Cardiac muscle cell (in vitro differentiated cells and primary cell): ENCODE results near the gene SLIT3. TPM values are rescaled to one million over a fixed set of nuclear protein-coding genes. Genes with fewer than 3 reads are reported as not detected.

Experiments used
- DNase-seq, 2 donors: peaks; one replicate each; pipeline versions ENCODE4 v3.0.0 to v3.0.0-alpha.2; 2010 to 2017; ENCODE audit warnings: low read depth in 1 of 2, low spot score in 1 of 2
- H3K27ac ChIP-seq: fragments of 200-600 bp; sonication (generic); 2 replicates; pipeline ENCODE4 v1.5.1; 2016
- H3K27me3 ChIP-seq: fragments of 200-600 bp; sonication (generic); 2 replicates; pipeline ENCODE4 v1.6.0; 2016; ENCODE audit warnings: control low read depth
- H3K36me3 ChIP-seq: fragments of 200-600 bp; sonication (generic); 2 replicates; pipeline ENCODE4 v1.5.1; 2016; ENCODE audit warnings: control low read depth
- H3K4me1 ChIP-seq: fragments of 200-600 bp; sonication (generic); 2 replicates; pipeline ENCODE4 v1.8.1; 2017; ENCODE audit warnings: low read depth, mild to moderate bottlenecking, mixed run types
- H3K4me3 ChIP-seq: fragments of 200-600 bp; sonication (generic); 2 replicates; pipeline ENCODE4 v1.5.1; 2016; ENCODE audit warnings: mild to moderate bottlenecking
- H3K9me3 ChIP-seq: fragments of 200-600 bp; sonication (generic); 2 replicates; pipeline ENCODE4 v1.5.1; 2017; ENCODE audit warnings: low read depth, mild to moderate bottlenecking, control low read depth
- polyA plus RNA-seq: library from polyadenylated mRNA; unstranded; fragments of >200 nt; fragmentation: Nextera tagmentation; extraction: Ambion mirVana; gene quantifications from 2 replicates; pipeline ENCODE4 v1.2.1, GENCODE V29; 2016
- total RNA-seq: library from RNA; depleted of rRNA; stranded (reverse); fragments of >200 nt; gene quantifications from 2 replicates; pipeline ENCODE4 v1.2.3, GENCODE V29; 2016
- TF ChIP-seq, protein P1 (sequence below): IDR thresholded peaks from 2 replicates; pipeline ENCODE4 v1.5.1; 2012; ENCODE audit warnings: low read depth, mild to moderate bottlenecking, low read length

The SLIT3 gene
- total and polyA plus RNA-seq, 2 experiments from 2014 or later, result 50.7 to 111 TPM

DNA sequence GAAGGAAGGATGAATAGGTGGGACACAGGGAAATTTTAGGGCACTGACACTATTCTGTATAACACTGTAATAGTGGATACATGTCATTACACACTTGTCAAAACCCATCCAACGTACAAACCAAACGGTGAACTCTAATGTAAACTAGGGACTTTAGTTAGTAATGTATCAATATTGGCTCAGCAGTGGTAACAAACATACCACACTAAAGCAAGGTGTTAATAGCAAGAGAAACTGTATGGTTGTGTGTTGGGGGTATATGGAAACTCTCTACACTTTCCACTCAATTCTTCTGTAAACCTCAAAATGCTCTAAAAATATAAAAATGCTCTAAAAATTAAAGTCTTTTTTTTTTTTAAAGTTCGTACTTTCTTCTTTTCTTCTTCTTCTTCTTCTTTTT, 428.7 kb downstream of the SLIT3 start:
- no peaks in the 10 kb centered on the region for H3K9me3 ChIP-seq
- H3K27ac ChIP-seq, result no peak overlapping the region
- peaks cover 19% of the 10 kb centered on the region for H3K4me1 ChIP-seq
- no peak overlapping the region for H3K4me3 ChIP-seq
- H3K27me3 ChIP-seq, result no peaks in the 10 kb centered on the region
- no peak for DNase-seq
- TF ChIP-seq, protein P1, sequence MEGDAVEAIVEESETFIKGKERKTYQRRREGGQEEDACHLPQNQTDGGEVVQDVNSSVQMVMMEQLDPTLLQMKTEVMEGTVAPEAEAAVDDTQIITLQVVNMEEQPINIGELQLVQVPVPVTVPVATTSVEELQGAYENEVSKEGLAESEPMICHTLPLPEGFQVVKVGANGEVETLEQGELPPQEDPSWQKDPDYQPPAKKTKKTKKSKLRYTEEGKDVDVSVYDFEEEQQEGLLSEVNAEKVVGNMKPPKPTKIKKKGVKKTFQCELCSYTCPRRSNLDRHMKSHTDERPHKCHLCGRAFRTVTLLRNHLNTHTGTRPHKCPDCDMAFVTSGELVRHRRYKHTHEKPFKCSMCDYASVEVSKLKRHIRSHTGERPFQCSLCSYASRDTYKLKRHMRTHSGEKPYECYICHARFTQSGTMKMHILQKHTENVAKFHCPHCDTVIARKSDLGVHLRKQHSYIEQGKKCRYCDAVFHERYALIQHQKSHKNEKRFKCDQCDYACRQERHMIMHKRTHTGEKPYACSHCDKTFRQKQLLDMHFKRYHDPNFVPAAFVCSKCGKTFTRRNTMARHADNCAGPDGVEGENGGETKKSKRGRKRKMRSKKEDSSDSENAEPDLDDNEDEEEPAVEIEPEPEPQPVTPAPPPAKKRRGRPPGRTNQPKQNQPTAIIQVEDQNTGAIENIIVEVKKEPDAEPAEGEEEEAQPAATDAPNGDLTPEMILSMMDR, result no peak
- H3K36me3 ChIP-seq, result no peaks in the 10 kb centered on the region

DNA sequence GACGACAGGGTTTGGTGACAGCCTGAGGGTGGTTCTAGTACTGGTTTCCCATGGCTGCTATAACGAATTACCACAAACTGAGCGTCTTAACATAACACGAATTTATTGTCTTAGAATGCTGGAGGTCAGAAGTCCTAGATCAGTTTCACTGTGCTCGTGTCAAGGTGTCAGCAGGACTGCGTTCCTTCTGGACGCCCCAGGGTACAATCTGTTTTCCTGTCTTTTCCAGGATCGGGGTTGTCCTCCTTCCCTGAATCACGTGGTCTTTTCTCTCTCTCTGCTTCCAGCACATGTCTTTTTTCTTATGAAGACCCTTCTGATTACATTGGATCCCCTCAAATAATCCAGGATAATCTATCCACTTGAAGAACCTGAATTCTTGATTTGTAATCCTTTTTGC, 430.0 kb downstream of the SLIT3 start:
- Histone ChIP-seq H3K9me3 (no peaks in the 10 kb centered on the region), H3K36me3 (no peaks in the 10 kb centered on the region), H3K27ac (no peak overlapping the region), H3K4me1 (peaks cover 19% of the 10 kb centered on the region), H3K27me3 (no peaks in the 10 kb centered on the region), H3K4me3 (no peak overlapping the region)
- DNase-seq, result no peak
- TF ChIP-seq, protein P1, result no peak

DNA sequence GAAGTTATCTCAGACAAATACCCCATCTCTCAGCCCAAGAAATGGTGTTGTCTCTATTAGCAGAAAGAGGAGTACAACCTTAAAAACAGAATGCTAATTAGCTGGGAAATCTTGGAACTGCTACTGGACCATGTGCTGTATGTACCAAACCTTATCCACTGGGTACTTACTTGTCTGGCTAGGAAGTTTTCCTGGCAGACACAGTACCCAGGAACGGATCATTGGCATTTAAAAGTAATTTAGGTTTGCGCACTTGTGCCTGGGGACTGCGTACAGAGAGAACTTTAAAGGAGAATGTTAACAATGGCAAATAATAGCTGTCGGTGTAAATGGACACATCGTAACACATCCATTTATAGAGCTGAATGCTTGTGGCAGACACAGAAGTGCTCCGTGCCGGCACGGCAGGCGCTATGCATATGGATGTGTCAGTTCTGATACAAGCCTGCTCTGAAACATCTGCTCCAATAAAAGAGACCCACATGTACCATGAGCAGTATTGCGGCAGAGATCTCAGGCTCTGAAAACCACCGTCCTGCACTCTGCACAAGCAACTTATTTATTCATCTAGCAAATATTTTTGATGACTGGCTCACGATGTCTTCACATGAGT, 431.2 kb downstream of the SLIT3 start:
- Histone ChIP-seq H3K36me3 (no peaks in the 10 kb centered on the region), H3K27ac (peak overlapping the region; percentile 29), H3K4me1 (peaks cover 18% of the 10 kb centered on the region), H3K27me3 (no peaks in the 10 kb centered on the region), H3K4me3 (no peak overlapping the region), H3K9me3 (no peaks in the 10 kb centered on the region)
- no peak for DNase-seq
- TF ChIP-seq, protein P1, result no peak

DNA sequence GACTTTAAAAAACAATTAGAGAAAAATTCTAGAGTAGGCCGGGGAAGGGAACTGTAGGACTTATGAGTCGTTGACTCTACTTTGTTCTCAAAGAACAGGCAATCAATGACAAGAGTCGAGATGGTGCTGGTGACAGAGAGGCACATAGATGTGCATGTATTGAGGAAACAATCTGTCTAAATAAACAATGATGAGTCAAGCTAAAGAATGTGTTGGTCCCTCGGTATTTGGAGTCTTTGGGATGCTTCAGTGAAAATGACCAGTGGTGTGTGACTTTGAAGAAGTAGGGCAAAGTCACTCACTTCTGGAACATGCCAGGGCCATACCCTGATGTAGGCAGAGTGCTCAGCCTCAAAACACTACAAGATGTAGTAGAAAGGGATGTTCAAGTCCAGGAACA, 433.7 kb downstream of the SLIT3 start:
- TF ChIP-seq, protein P1, result no peak
- H3K9me3 ChIP-seq, result no peaks in the 10 kb centered on the region
- H3K27ac ChIP-seq, result no peak overlapping the region
- H3K4me1 ChIP-seq, result peaks cover 18% of the 10 kb centered on the region
- no peak overlapping the region for H3K4me3 ChIP-seq
- H3K27me3 ChIP-seq, result no peaks in the 10 kb centered on the region
- no peak for DNase-seq
- H3K36me3 ChIP-seq, result no peaks in the 10 kb centered on the region

DNA sequence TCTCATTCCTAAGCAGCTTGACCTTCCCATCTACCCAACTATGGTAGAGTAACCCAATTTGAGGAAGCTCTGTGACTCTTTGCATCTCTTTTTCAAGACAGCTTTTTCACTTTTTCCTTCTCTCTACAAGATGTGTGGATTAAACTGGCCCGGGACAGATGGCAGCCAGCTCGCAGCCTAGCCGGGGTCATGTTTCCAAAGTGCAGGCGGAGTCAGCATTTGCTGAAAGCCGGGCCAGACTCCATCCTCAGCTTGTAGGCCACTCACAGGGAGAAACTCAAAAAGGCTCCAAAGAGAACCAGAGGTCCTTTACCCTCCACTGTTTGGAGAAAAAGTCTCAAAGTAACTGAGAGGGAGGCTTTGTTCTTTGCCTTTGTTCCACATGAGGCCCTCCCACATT, 435.0 kb downstream of the SLIT3 start:
- H3K9me3 ChIP-seq, result no peaks in the 10 kb centered on the region
- peak overlapping the region; percentile 70 for H3K27ac ChIP-seq
- no peak overlapping the region for H3K4me3 ChIP-seq
- peak in 1 of 2 donors; percentile 61 for DNase-seq
- TF ChIP-seq, protein P1, result no peak
- H3K27me3 ChIP-seq, result no peaks in the 10 kb centered on the region
- H3K4me1 ChIP-seq, result peaks cover 18% of the 10 kb centered on the region
- H3K36me3 ChIP-seq, result no peaks in the 10 kb centered on the region
